Jurkat, Clone E6-1 (cell line): ENCODE results near the gene RAB3GAP2.
"Not testable (repeated sequence)": the region's sequence is repeated elsewhere in the genome, so short reads cannot be mapped to it uniquely, and the experiment has no call there.

ENCODE experiments used
- DNase-seq: peaks from one replicate; pipeline ENCODE4 v3.0.0-alpha.2; 2011; ENCODE audit warnings: low read depth, low spot score
- H3K4me3 ChIP-seq: 2 replicates; pipeline ENCODE4 v1.5.1; 2011; ENCODE audit warnings: mild to moderate bottlenecking, low read length, control low read depth, moderate library complexity

The RAB3GAP2 gene

DNA sequence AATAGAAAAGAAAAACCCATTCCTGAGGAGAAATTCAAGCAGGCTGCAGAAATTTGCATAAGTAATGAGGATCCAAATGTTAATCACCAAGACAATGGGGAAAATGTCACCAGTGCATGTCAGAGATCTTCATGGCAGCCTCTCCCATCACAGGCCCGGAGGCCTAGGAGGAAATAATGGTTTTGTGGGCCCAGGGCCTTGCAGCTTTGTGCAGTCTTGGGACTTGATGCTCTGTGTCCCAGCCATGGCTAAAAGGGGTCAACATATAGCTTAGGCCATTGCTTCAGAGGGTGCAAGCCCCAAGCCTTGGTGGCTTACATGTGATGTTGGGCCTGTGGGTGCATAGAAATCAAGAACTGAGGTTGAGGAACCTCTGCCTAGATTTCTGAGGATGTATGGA lies 22.7 kb downstream of the RAB3GAP2 start:
- no peak overlapping the region for H3K4me3 ChIP-seq
- DNase-seq: no peak

DNA sequence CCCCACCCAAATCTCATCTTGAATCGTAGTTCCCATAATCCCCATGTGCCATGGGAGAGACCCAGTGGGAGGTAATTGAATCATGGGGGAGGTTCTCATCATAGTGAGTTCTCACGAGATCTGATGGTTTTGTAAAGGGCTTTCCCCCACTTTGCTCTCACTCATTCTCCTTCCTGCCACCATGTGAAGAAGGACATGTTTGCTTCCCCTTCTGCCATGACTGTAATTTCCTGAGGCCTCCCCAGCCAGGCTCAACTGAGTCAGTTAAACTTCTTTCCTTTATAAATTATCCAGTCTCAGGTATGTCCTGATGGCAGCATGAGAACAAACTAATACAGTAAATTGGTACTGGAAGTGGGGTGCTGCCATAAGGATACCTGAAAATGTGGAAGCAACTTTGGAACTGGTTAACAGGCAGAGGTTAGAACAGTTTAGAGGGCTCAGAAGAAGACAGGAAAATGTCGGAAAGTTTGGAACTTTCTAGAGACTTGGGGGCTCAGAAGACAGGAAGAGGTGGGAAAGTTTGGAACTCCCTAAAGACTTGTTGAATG lies 23.5 kb downstream of the RAB3GAP2 start:
- not testable (repeated sequence) for DNase-seq, H3K4me3 ChIP-seq

GRCh38 chr1:220245900-220246299 lies 26.4 kb downstream of the RAB3GAP2 start:
- not testable (repeated sequence) for H3K4me3 ChIP-seq, DNase-seq

GRCh38 chr1:220243947-220244346 lies 28.3 kb downstream of the RAB3GAP2 start:
- DNase-seq: no peak
- no peak overlapping the region for H3K4me3 ChIP-seq

- no peak overlapping the region for H3K4me3 ChIP-seq
- no peak for DNase-seq
Measured at GRCh38 chr1:220241072-220241663, 31.1 kb downstream of the RAB3GAP2 start.

DNA sequence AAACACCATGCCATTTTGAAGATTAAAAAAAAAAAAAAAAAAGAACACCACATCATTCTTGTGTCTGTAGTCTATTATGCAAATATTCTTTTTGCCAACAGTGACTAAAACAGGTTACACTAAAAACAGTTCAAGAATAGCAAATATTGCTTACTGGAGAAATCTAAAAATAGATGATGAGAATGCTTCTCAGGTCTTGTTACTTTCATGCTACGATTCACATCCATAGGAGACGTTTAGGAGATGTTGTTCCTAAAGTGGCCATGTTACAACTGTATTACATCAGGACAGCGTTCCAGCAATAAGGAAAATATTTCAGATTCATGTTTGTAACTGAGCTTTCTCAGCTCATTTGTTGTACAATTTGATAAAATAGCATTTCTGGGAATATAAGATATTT lies 32.3 kb downstream of the RAB3GAP2 start:
- no peak for DNase-seq
- H3K4me3 ChIP-seq: no peak overlapping the region

- DNase-seq: no peak
- no peak overlapping the region for H3K4me3 ChIP-seq
Measured at GRCh38 chr1:220239213-220239612, 33.0 kb downstream of the RAB3GAP2 start.

DNA sequence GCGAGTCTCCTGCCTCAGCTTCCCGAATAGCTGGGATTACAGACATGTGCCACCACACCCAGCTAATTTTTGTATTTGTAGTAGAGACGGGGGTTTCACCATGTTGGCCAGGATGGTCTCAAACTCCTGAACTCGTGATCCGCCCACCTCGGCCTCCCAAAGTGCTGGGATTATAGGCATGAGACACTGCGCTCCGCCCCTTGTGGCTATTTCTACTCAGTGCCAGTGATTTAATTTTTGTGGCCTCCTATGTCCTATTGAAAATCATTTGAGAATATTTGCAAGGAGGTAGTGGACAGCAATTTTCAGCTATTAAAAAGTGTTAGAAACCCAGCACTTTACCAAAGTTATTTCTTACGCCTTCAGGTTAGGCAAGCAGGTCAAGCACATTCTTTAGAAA lies 36.0 kb downstream of the RAB3GAP2 start:
- not testable (repeated sequence) for DNase-seq, H3K4me3 ChIP-seq

GRCh38 chr1:220235462-220235861 lies 36.8 kb downstream of the RAB3GAP2 start:
- no peak overlapping the region for H3K4me3 ChIP-seq
- no peak for DNase-seq

- no peak for DNase-seq
- H3K4me3 ChIP-seq: no peak overlapping the region
Measured at GRCh38 chr1:220233927-220234326, 38.3 kb downstream of the RAB3GAP2 start.

GRCh38 chr1:220229771-220230170 lies 42.5 kb downstream of the RAB3GAP2 start:
- H3K4me3 ChIP-seq: no peak overlapping the region
- DNase-seq: no peak

GRCh38 chr1:220227393-220227792 lies 44.9 kb downstream of the RAB3GAP2 start:
- H3K4me3 ChIP-seq: no peak overlapping the region
- no peak for DNase-seq

- no peak for DNase-seq
- no peak overlapping the region for H3K4me3 ChIP-seq
Measured at GRCh38 chr1:220226752-220227151, 45.5 kb downstream of the RAB3GAP2 start.

- no peak for DNase-seq
- H3K4me3 ChIP-seq: no peak overlapping the region
Measured at GRCh38 chr1:220225957-220226356, 46.3 kb downstream of the RAB3GAP2 start.

DNA sequence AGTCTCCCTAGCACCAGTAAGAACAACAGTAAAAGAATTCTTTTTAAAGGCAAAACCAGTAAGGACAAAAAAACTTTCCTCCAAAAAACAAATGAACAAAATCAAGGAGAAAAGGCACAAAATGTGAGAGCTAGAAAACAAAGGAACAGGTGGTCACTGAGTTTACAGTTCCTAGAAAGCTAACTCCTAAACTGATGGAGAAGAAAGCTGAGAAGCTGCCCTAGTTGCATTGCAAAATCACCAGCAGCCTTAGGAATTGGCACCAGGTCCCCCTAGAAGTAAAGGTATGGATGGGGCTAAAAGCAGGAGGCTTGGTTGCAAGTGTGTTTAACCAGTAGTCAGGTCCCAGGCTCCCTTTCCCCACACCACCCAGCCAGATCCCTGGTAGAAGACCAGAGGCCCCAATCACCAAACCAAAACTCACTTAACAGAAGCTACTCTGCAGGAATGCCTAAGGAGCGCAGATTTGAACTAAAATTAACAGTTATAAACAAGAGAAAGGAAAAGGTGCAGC lies 47.6 kb downstream of the RAB3GAP2 start:
- no peak overlapping the region for H3K4me3 ChIP-seq
- no peak for DNase-seq

DNA sequence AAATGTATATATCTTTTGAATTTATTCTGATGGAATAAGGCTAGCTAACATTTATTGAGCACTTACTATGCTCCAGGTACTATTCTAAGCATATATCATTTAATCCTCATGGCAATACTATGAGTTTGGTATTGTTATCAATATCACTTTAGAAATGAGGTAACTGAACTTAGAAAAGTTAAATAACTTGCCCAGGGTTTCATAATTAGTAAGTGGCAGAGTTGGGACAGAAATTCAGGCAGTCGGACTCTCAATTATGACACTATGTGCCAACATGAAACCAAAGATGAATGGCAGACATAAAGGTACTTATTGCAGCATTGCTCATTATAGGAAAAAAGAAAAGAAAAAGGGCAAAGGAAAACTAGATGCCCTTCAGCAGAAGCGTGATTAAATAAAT lies 48.2 kb downstream of the RAB3GAP2 start:
- H3K4me3 ChIP-seq: no peak overlapping the region
- DNase-seq: no peak

- H3K4me3 ChIP-seq: no peak overlapping the region
- DNase-seq: no peak
Measured at GRCh38 chr1:220222939-220223338, 49.3 kb downstream of the RAB3GAP2 start.

- DNase-seq: no peak
- H3K4me3 ChIP-seq: no peak overlapping the region
Measured at GRCh38 chr1:220221670-220222069, 50.6 kb downstream of the RAB3GAP2 start.

DNA sequence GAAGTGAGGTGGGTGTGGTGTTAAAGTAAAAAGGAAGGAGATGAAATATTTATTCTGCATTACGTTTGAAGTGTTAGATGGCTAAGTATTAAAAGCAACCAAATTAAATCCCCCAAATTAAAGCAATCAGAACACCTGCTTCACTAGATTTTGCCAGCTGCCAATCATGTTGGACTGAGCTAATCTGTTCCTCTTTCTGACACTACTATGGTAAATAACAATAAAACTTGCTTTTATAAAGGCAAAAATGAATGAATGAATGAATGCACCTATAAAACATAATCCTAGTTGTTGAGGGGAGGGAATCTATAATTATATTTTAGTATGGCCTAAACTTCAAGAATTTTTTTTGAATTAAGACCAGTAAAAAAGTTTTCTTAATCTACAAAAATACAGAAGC lies 51.0 kb downstream of the RAB3GAP2 start:
- no peak for DNase-seq
- no peak overlapping the region for H3K4me3 ChIP-seq

DNA sequence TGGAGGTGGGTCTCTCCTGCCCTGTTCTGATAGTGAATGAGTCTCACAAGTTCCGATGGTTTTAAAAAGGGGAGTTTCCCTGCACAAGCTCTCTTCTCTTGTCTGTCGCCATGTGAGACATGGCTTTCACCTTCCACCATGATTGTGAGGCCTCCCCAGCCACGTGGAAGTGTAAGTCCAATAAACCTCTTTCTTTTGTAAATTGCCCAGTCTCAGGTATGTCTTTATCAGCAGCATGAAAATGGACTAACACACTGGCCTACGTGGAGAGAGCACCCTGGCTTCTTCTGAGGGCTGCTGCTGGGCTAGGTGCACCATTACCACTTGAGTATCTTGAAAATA lies 51.6 kb downstream of the RAB3GAP2 start:
- DNase-seq, H3K4me3 ChIP-seq: not testable (repeated sequence)
